Measurements from ENCODE around the gene FRRS1L.

Gene FRRS1L

DNA sequence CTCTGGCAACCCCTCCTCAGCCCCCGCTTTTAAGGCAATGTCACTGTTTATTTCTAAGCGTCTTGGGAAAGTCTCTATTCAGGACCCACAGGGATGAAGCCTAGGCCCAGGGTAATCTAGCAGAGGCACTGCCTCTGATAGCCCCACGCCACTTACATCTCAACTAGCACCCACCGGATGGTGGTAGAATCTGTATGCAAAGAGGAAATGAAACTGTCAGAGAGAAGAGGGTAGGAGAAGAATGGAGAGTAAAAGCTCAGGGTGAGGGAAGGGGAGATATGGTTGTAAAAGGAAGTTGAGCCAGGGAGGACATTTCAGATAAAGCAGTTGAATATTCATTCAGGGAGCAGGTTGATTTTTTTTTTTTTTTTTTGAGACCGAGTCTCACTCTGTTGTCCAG lies 3.0 kb downstream of the FRRS1L start:
- DNase-seq (ENCODE audit: low read depth) = no peak
- TF ChIP-seq, protein P1, sequence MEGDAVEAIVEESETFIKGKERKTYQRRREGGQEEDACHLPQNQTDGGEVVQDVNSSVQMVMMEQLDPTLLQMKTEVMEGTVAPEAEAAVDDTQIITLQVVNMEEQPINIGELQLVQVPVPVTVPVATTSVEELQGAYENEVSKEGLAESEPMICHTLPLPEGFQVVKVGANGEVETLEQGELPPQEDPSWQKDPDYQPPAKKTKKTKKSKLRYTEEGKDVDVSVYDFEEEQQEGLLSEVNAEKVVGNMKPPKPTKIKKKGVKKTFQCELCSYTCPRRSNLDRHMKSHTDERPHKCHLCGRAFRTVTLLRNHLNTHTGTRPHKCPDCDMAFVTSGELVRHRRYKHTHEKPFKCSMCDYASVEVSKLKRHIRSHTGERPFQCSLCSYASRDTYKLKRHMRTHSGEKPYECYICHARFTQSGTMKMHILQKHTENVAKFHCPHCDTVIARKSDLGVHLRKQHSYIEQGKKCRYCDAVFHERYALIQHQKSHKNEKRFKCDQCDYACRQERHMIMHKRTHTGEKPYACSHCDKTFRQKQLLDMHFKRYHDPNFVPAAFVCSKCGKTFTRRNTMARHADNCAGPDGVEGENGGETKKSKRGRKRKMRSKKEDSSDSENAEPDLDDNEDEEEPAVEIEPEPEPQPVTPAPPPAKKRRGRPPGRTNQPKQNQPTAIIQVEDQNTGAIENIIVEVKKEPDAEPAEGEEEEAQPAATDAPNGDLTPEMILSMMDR (IDR thresholded peaks at IDR 0.05; ENCODE audit: control insufficient read depth, extremely low read depth, insufficient read depth) = no peak
- no peak overlapping the region for H3K4me3 ChIP-seq (ENCODE audit: low read depth, low read length)

DNA sequence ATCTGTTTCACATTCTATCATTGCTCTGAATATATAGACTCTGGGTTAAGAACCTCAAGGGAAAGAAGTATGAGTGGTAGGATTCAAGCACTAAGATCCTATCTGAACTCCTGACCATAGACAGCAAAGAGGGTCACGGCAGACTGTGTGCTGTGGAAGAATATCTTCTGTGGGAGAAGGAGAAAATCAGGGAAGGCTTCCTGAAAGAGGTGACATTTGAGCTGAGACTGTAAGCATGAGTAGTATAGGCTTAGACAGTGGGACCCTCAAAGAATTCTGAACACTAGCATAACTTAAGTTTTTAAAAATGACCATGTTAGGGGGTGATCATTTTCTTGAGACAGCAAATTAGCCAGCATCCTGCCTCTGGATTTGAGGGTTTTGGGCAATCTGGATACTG lies 3.9 kb downstream of the FRRS1L start:
- no peak for DNase-seq (ENCODE audit: low read depth)
- no peak overlapping the region for H3K4me3 ChIP-seq (ENCODE audit: low read depth, low read length)
- TF ChIP-seq, protein P1 (IDR thresholded peaks at IDR 0.05; ENCODE audit: control insufficient read depth, extremely low read depth, insufficient read depth) = no peak

DNA sequence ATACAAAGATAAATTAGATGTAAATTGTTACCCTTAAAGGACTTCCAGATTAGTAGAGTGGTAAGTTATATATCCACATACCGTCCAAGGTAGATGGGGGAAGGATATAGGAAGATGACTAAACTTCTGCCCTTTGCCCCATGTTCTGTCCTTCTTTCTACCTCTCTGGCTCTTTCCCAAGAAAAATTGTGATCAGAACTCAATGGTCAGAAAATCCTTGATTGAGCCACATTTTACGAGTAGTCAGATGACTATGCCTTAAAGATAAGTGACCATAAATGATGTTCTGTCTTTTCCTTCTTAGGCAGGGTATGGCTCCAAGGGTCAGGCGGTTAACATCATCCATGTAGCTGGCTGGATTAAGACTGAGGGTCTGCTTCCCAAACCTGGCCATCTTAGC lies 4.4 kb downstream of the FRRS1L start:
- no peak for DNase-seq (ENCODE audit: low read depth)
- TF ChIP-seq, protein P1 (IDR thresholded peaks at IDR 0.05; ENCODE audit: control insufficient read depth, extremely low read depth, insufficient read depth) = no peak
- no peak overlapping the region for H3K4me3 ChIP-seq (ENCODE audit: low read depth, low read length)

DNA sequence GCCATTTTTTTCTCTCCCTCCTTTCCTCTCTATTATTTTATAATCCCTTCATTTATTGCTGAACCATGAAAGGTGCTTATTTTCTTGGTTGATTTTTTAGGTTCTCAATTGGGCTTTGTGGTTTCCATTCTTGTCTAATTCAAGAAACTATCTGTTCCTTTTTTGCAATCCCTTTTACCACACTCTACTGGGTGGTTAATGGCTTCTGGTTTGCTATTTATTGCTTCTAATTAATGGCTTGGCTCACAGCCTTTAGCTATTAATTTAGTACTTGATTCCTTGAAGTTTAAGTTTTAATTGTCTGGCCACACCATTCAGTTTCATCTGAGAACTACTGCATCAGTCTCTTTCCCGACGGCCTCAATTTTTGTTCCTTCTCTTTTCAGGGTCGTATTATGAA lies 5.6 kb downstream of the FRRS1L start:
- no peak for DNase-seq (ENCODE audit: low read depth)
- H3K4me3 ChIP-seq (ENCODE audit: low read depth, low read length) = no peak overlapping the region
- TF ChIP-seq, protein P1 (IDR thresholded peaks at IDR 0.05; ENCODE audit: control insufficient read depth, extremely low read depth, insufficient read depth) = no peak

DNA sequence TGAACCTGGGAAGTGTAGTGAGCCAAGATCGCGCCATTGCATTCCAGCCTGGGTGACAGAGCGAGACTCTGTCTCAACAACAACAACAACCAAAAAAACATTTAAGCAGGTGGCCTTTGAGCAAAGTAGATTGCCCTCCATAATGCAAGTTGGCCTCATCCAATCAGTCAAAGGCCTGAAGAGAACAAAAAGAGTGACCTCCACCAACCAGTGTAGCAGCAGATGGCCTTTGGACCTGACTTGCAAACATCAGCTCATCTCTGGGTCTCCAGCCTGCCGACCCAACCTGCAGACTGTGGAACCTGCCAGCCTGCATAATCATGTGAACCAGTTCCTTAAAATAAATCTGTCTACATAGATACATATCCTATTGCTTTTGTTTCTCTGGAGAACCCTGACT lies 7.5 kb downstream of the FRRS1L start:
- no peak overlapping the region for H3K4me3 ChIP-seq (ENCODE audit: low read depth, low read length)
- TF ChIP-seq, protein P1 (IDR thresholded peaks at IDR 0.05; ENCODE audit: control insufficient read depth, extremely low read depth, insufficient read depth) = no peak
- no peak for DNase-seq (ENCODE audit: low read depth)

DNA sequence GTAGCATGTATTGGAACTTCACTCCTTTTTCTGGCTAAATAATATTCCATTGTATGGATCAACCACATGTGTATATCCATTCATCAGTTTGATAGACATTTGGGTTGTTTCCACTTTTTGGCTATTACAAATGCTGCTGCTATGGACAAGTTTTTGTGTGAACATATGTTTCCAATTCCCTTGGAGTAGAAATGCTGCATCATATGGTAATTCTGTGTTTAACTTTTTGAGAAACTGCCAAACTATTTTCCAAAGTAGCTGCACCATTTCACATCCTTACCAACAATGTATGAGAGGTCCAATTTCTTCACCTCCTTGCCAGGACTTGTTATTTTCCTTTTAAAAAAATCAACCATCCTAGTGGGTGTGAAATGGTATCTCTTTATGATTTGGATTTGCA lies 8.4 kb downstream of the FRRS1L start:
- no peak overlapping the region for H3K4me3 ChIP-seq (ENCODE audit: low read depth, low read length)
- DNase-seq (ENCODE audit: low read depth) = no peak
- TF ChIP-seq, protein P1 (IDR thresholded peaks at IDR 0.05; ENCODE audit: control insufficient read depth, extremely low read depth, insufficient read depth) = no peak

DNA sequence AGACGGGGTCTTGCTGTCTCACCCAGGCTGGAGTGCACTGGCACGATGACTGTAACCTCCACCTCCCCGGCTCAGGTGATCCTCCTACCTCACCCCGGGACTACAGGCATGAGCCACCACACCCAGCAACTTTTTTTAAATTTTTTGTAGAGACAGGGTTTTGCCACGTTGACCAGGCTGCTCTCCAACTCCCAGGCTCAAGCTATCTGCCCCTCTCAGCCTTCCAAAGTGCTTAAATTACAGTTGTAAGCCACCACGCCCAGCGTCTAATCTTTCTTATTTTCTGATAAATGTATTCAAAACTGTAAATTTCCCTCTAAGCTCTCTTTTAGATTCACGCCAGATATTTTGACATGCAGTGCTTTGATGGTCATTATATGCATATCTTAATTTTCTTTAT lies 10.3 kb downstream of the FRRS1L start:
- H3K4me3 ChIP-seq (ENCODE audit: low read depth, low read length) = no peak overlapping the region
- no peak for DNase-seq (ENCODE audit: low read depth)
- TF ChIP-seq, protein P1 (IDR thresholded peaks at IDR 0.05; ENCODE audit: control insufficient read depth, extremely low read depth, insufficient read depth) = no peak

All from LNCaP clone FGC (cell line).